H1 (cell line): ENCODE results near the gene PDZRN4. TPM values are rescaled to one million over a fixed set of nuclear protein-coding genes. Genes with fewer than 3 reads are reported as not detected.

ENCODE experiments used
- CTCF ChIA-PET: fragments of 300-600 bp; sonication (Branson Sonifier 250); formaldehyde crosslinking; loops from one replicate; lab custom pipeline; 2021; ENCODE audit not compliant: partially characterized antibody; lab: Charles Lee
- POLR2A ChIA-PET: fragments of 300-600 bp; sonication (Branson Sonifier 250); formaldehyde crosslinking; loops from one replicate; lab custom pipeline; 2021; ENCODE audit warnings: inconsistent platforms; ENCODE audit not compliant: partially characterized antibody; lab: Charles Lee
- DNase-seq, 2 experiments: peaks; one replicate each; pipeline versions ENCODE4 v3.0.0 to v3.0.0-alpha.2; 2010 to 2022; ENCODE audit warnings: low spot score in 2 of 2, low read depth in 1 of 2, mixed read lengths in 1 of 2
- FAIRE-seq: peaks from 2 replicates; lab custom pipeline; 2011; peaks lifted over from hg19 to GRCh38; lab: Jason Lieb, UNC
- H2AFZ ChIP-seq: 2 replicates; pipeline ENCODE4 v1.8.1; 2012; ENCODE audit warnings: low read length, inconsistent platforms
- H2AK5ac ChIP-seq: 2 replicates; pipeline ENCODE4 v1.6.1; 2013; ENCODE audit warnings: low read depth, low read length
- H2BK120ac ChIP-seq: replicated peaks from 2 replicates; pipeline ENCODE3; 2013; ENCODE audit warnings: low read depth, low read length, inconsistent platforms
- H2BK12ac ChIP-seq: 2 replicates; pipeline ENCODE4 v1.6.1; 2013; ENCODE audit warnings: low read depth, low read length
- H2BK15ac ChIP-seq: 2 replicates; pipeline ENCODE4 v1.6.1; 2013; ENCODE audit warnings: low read length
- H2BK20ac ChIP-seq: 2 replicates; pipeline ENCODE4 v1.6.1; 2013; ENCODE audit warnings: low read length
- H2BK5ac ChIP-seq: 2 replicates; pipeline ENCODE4 v1.6.1; 2013; ENCODE audit warnings: low read depth, low read length
- H3K14ac ChIP-seq: 2 replicates; pipeline ENCODE4 v1.6.1; 2013; ENCODE audit warnings: inconsistent platforms; ENCODE audit not compliant: insufficient read length
- H3K18ac ChIP-seq: 2 replicates; pipeline ENCODE4 v1.6.1; 2013; ENCODE audit warnings: low read length; ENCODE audit errors: extremely low read depth
- H3K23ac ChIP-seq: 2 replicates; pipeline ENCODE4 v1.6.1; 2013; ENCODE audit warnings: inconsistent platforms; ENCODE audit not compliant: insufficient read length
- H3K23me2 ChIP-seq: 2 replicates; pipeline ENCODE4 v1.6.1; 2013; ENCODE audit warnings: low read depth, low read length
- H3K27ac ChIP-seq: 2 replicates; pipeline ENCODE4 v1.6.1; 2011; ENCODE audit warnings: low read depth, low read length, inconsistent platforms
- H3K27me3 ChIP-seq, 4 experiments: replicated peaks in 1 of 4; 1 replicate in 1 of 4; 2 replicates in 3 of 4; pipeline versions ENCODE4 v1.6.1 to v1.8.1; 2011 to 2013; ENCODE audit warnings: low read length in 3 of 4, mild to moderate bottlenecking in 3 of 4, inconsistent platforms in 2 of 4, mixed read lengths in 2 of 4, moderate library complexity in 1 of 4; ENCODE audit not compliant: control insufficient read depth in 3 of 4, insufficient read depth in 3 of 4; ENCODE audit errors: extremely low read depth in 1 of 4
- H3K36me3 ChIP-seq, 4 experiments: 2 replicates each; pipeline versions ENCODE4 v1.6.1 to v1.8.1; 2011 to 2013; ENCODE audit warnings: mild to moderate bottlenecking in 4 of 4, low read length in 3 of 4, moderate library complexity in 2 of 4, control low read depth in 1 of 4, inconsistent platforms in 1 of 4; ENCODE audit not compliant: insufficient read depth in 4 of 4, control insufficient read depth in 2 of 4
- H3K4ac ChIP-seq: replicated peaks from 2 replicates; pipeline ENCODE3; 2013; ENCODE audit warnings: low read length, low read depth, mixed read lengths, inconsistent platforms; ENCODE audit not compliant: insufficient read length
- H3K4me1 ChIP-seq, 4 experiments: replicated peaks in 1 of 4; 1 replicate in 1 of 4; 2 replicates in 3 of 4; pipeline versions ENCODE4 v1.6.1 to v1.8.1; 2011 to 2013; ENCODE audit warnings: low read length in 3 of 4, inconsistent platforms in 2 of 4, mixed read lengths in 1 of 4; ENCODE audit not compliant: insufficient read depth in 4 of 4, control insufficient read depth in 3 of 4
- H3K4me2 ChIP-seq, 2 experiments: 2 replicates each; pipeline versions ENCODE4 v1.6.1 to v1.8.1; 2011 to 2013; ENCODE audit warnings: low read depth in 2 of 2, low read length in 2 of 2, control low read depth in 1 of 2, inconsistent platforms in 1 of 2, mild to moderate bottlenecking in 1 of 2; ENCODE audit not compliant: insufficient read depth in 1 of 2
- H3K4me3 ChIP-seq, 4 experiments: fragments of 200-600, 300-600 bp in 1 of 4; sonication (generic), shearing (Covaris generic), sonication (Bioruptor Twin) in 1 of 4; 2 replicates each; pipeline versions ENCODE4 v1.5.1 to v1.8.1; 2011 to 2016; ENCODE audit warnings: low read length in 4 of 4, low read depth in 3 of 4, control low read depth in 2 of 4, inconsistent platforms in 2 of 4, mild to moderate bottlenecking in 2 of 4, mixed read lengths in 1 of 4, moderate library complexity in 1 of 4; ENCODE audit not compliant: insufficient read depth in 2 of 4; ENCODE audit errors: extremely low read depth in 1 of 4
- H3K56ac ChIP-seq: replicated peaks from 2 replicates; pipeline ENCODE3; 2013; ENCODE audit warnings: low read depth, mild to moderate bottlenecking, mixed read lengths, low read length, inconsistent platforms; ENCODE audit not compliant: insufficient read length
- H3K79me1 ChIP-seq: 2 replicates; pipeline ENCODE4 v1.6.1; 2013; ENCODE audit warnings: low read depth, low read length, control low read depth
- H3K79me2 ChIP-seq, 2 experiments: 2 replicates each; pipeline versions ENCODE4 v1.6.1 to v1.8.1; 2012 to 2013; ENCODE audit warnings: low read length in 2 of 2, mild to moderate bottlenecking in 2 of 2, inconsistent platforms in 1 of 2; ENCODE audit not compliant: insufficient read depth in 2 of 2, control insufficient read depth in 1 of 2
- H3K9ac ChIP-seq, 4 experiments: replicated peaks in 1 of 4; 1 replicate in 1 of 4; 2 replicates in 3 of 4; pipeline versions ENCODE4 v1.6.1 to v1.8.1; 2011 to 2013; ENCODE audit warnings: low read depth in 3 of 4, low read length in 3 of 4, control low read depth in 2 of 4, mild to moderate bottlenecking in 2 of 4, moderate library complexity in 2 of 4, inconsistent platforms in 1 of 4; ENCODE audit errors: extremely low read depth in 1 of 4
- H3K9me3 ChIP-seq, 2 experiments: 2 replicates each; pipeline versions ENCODE4 v1.6.1 to v1.8.1; 2012 to 2013; ENCODE audit warnings: mild to moderate bottlenecking in 2 of 2, moderate library complexity in 2 of 2, control low read depth in 1 of 2, inconsistent platforms in 1 of 2, low read depth in 1 of 2, low read length in 1 of 2, mixed read lengths in 1 of 2; ENCODE audit not compliant: insufficient read depth in 2 of 2
- H4K20me1 ChIP-seq, 2 experiments: replicated peaks in 1 of 2; 2 replicates each; pipeline versions ENCODE3 to v1.8.1; 2011 to 2013; ENCODE audit warnings: inconsistent platforms in 2 of 2, low read length in 2 of 2, mild to moderate bottlenecking in 1 of 2; ENCODE audit not compliant: insufficient read depth in 2 of 2, control insufficient read depth in 1 of 2
- H4K5ac ChIP-seq: 2 replicates; pipeline ENCODE4 v1.6.1; 2013; ENCODE audit warnings: low read length, low read depth, mixed read lengths, inconsistent platforms; ENCODE audit not compliant: insufficient read length
- H4K8ac ChIP-seq: 2 replicates; pipeline ENCODE4 v1.8.0; 2013; ENCODE audit warnings: mild to moderate bottlenecking, moderate library complexity, low read length, inconsistent platforms; ENCODE audit not compliant: insufficient read depth; ENCODE audit errors: extremely low read depth
- H4K91ac ChIP-seq: replicated peaks from 2 replicates; pipeline ENCODE3; 2013; ENCODE audit warnings: low read length, mixed read lengths, inconsistent platforms; ENCODE audit not compliant: insufficient read length
- CTBP2 ChIP-seq: IDR thresholded peaks from 2 replicates; pipeline ENCODE4 v1.7.0; 2011; ENCODE audit warnings: borderline replicate concordance, mild to moderate bottlenecking, moderate library complexity, mixed read lengths, low read length; ENCODE audit not compliant: insufficient read depth, insufficient read length
- POLR2A ChIP-seq, 2 experiments: IDR thresholded peaks; 1 replicate in 1 of 2; 2 replicates in 1 of 2; pipeline ENCODE4 v1.6.1; 2011; ENCODE audit warnings: low read depth in 2 of 2, low read length in 2 of 2, mild to moderate bottlenecking in 2 of 2; ENCODE audit errors: control extremely low read depth in 1 of 2
- RXRA ChIP-seq: IDR thresholded peaks from 2 replicates; pipeline ENCODE4 v1.6.1; 2011; ENCODE audit warnings: low read depth, mild to moderate bottlenecking, low read length, moderate library complexity; ENCODE audit not compliant: insufficient read depth
- SIN3A ChIP-seq, 2 experiments: IDR thresholded peaks in 1 of 2; conservative IDR thresholded peaks in 1 of 2; 2 replicates each; pipeline ENCODE4 v1.6.1; 2011 to 2012; ENCODE audit warnings: low read length in 2 of 2, improper control_type of control experiment in 1 of 2, low read depth in 1 of 2, mild to moderate bottlenecking in 1 of 2
- ZNF274 ChIP-seq: IDR thresholded peaks from 2 replicates; pipeline ENCODE4 v1.7.0; 2012; ENCODE audit warnings: low read length, borderline replicate concordance; ENCODE audit errors: extremely low read depth
- WGBS, 2 experiments: shearing (Covaris generic) in 1 of 2; methylation state at CpG; one replicate each; pipeline versions ENCODE4 v1.1.6 to v1.1.7; 2013 to 2015; ENCODE audit warnings: low lambda C conversion rate in 2 of 2, mixed read lengths in 2 of 2, inconsistent platforms in 1 of 2, low coverage in 1 of 2, missing lambda C conversion rate in 1 of 2; ENCODE audit not compliant: insufficient replicate concordance in 2 of 2, insufficient coverage in 1 of 2, insufficient read length in 1 of 2; ENCODE audit errors: extremely low coverage in 1 of 2, missing lambda C conversion rate in 1 of 2; 5-methylcytosine and 5-hydroxymethylcytosine counted together
- polyA plus RNA-seq, 7 experiments: library from polyadenylated mRNA; depleted of rRNA in 3 of 7; stranded (reverse) in 5 of 7; unstranded in 2 of 7; fragments of >200 nt in 5 of 7; fragments of 200-250 nt in 2 of 7; gene quantifications; 1 replicate in 5 of 7; 2 replicates in 1 of 7; 4 replicates in 1 of 7; pipeline versions ENCODE4 v1.2.1 to v1.2.3, GENCODE V29; 2011 to 2013; ENCODE audit warnings: missing spikeins in 2 of 7, mixed read lengths in 2 of 7
- total RNA-seq: library from RNA; stranded (reverse); fragmentation: NEBNext Ultra II Directional; extraction: Animal tissue kit (Norgen Biotek cat#: 25700); gene quantifications from 2 replicates; pipeline ENCODE4 v1.2.1, GENCODE V29; 2021

The PDZRN4 gene
- total and polyA plus RNA-seq, 2 of the 8 experiments (the other 6 are each of a cell fraction or from before 2014, with no cell fraction given) = not detected

- Histone ChIP-seq H2BK5ac (no peak overlapping the region), H2BK12ac (no peak overlapping the region), H3K79me1 (no peaks in the 10 kb centered on the region), H3K36me3 (no peaks in the 10 kb centered on the region), H3K23ac (no peak overlapping the region), H4K91ac (no peak overlapping the region), H4K20me1 (no peaks in the 10 kb centered on the region), H3K4me2 (no peak overlapping the region), H4K5ac (no peak overlapping the region), H2BK20ac (no peak overlapping the region), H3K4ac (no peak overlapping the region), H3K9me3 (no peaks in the 10 kb centered on the region), H3K79me2 (no peaks in the 10 kb centered on the region), H2BK120ac (no peak overlapping the region), H3K23me2 (no peaks in the 10 kb centered on the region), H3K4me3 (no peak overlapping the region), H3K4me1 (peaks cover 0 to 7% (median 1%) of the 10 kb centered on the region in 4 experiments; a peak in 3 of 7 replicates), H3K14ac (no peak overlapping the region), H4K8ac (no peak overlapping the region), H2AK5ac (no peak overlapping the region), H3K18ac (no peak overlapping the region), H3K56ac (no peak overlapping the region), H3K9ac (no peak overlapping the region), H3K27ac (no peak overlapping the region), H2AFZ (no peak overlapping the region)
- no peak for DNase-seq
- 88% methylated on average over 1 of the region's 1 CpG; no CpG with 5 or more reads in 1 of the 2 experiments for WGBS, 2 experiments
- POLR2A ChIA-PET = no interaction called here
- no peak for FAIRE-seq
- TF ChIP-seq ZNF274 (no peak), SIN3A (conservative IDR thresholded peaks at IDR 0.05 in 1 of 2, IDR thresholded peaks at IDR 0.05 in 1 of 2; ENCODE audit: low read depth in 1 of 2, low read length in 2 of 2) (no peak), RXRA (no peak), CTBP2 (no peak), POLR2A (IDR thresholded peaks at IDR 0.05; ENCODE audit: control extremely low read depth in 1 of 2, low read depth in 2 of 2, low read length in 2 of 2) (no peak)
- TF ChIP-seq, all 59 proteins: peak for 0
- H2BK15ac ChIP-seq = no peak overlapping the region
- CTCF ChIA-PET = no interaction called here
- no peaks in the 10 kb centered on the region for H3K27me3 ChIP-seq
Measured at GRCh38 chr12:41467591-41468325, 279.6 kb downstream of the PDZRN4 start.
